HepG2 (cell line): Measurements from ENCODE around the gene CDK3. TPM values are rescaled to one million over a fixed set of nuclear protein-coding genes. Genes with fewer than 3 reads are reported as not detected.

Experiments
- POLR2AphosphoS2 ChIP-seq: IDR thresholded peaks from 2 replicates; pipeline ENCODE4 v1.6.1; 2011; ENCODE audit warnings: low read depth, low read length, improper control_type of control experiment
- SATB2 ChIP-seq: sonication (generic); formaldehyde crosslinking; IDR thresholded peaks from 2 replicates; pipeline ENCODE4 v1.5.0; 2020; ENCODE audit warnings: missing genetic modification reagents
- SP1 ChIP-seq, 2 experiments: fragments of 450-650 bp in 1 of 2; sonication (generic) in 1 of 2; formaldehyde crosslinking in 1 of 2; IDR thresholded peaks; 2 replicates each; pipeline versions ENCODE4 v1.4.0 to v1.6.1; 2016 to 2020; ENCODE audit warnings: missing genetic modification reagents in 1 of 2
- TEAD2 ChIP-seq: sonication (generic); formaldehyde crosslinking; IDR thresholded peaks from 2 replicates; pipeline ENCODE4 v1.9.0; 2021; ENCODE audit warnings: missing genetic modification reagents
- TOE1 ChIP-seq: sonication (generic); formaldehyde crosslinking; IDR thresholded peaks from 2 replicates; pipeline ENCODE4 v1.4.0; 2020; ENCODE audit warnings: mild to moderate bottlenecking, missing genetic modification reagents
- TOPORS ChIP-seq: sonication (generic); formaldehyde crosslinking; IDR thresholded peaks from 2 replicates; pipeline ENCODE4 v1.8.0; 2023; ENCODE audit warnings: mild to moderate bottlenecking, missing genetic modification reagents
- ZFP37 ChIP-seq: sonication (generic); formaldehyde crosslinking; IDR thresholded peaks from 2 replicates; pipeline ENCODE4 v1.4.0; 2020; ENCODE audit warnings: missing genetic modification reagents, borderline replicate concordance
- ZNF138 ChIP-seq: sonication (generic); formaldehyde crosslinking; IDR thresholded peaks from 2 replicates; pipeline ENCODE4 v1.5.0; 2020; ENCODE audit warnings: mild to moderate bottlenecking, low read depth, missing genetic modification reagents
- ZNF816 ChIP-seq: sonication (generic); formaldehyde crosslinking; IDR thresholded peaks from 2 replicates; pipeline ENCODE4 v1.8.0; 2022; ENCODE audit warnings: missing genetic modification reagents, mild to moderate bottlenecking, borderline replicate concordance
- ZSCAN30 ChIP-seq: sonication (generic); formaldehyde crosslinking; IDR thresholded peaks from 2 replicates; pipeline ENCODE4 v1.5.0; 2020; ENCODE audit warnings: mild to moderate bottlenecking, missing genetic modification reagents
- polyA plus RNA-seq, 8 experiments: library from polyadenylated mRNA; depleted of rRNA in 3 of 8; stranded (reverse) in 7 of 8; unstranded in 1 of 8; fragments of >200 nt; fragmentation: Illumina TruSeq in 4 of 8; extraction: Trizol in 4 of 8; gene quantifications; 2 replicates each; pipeline versions ENCODE4 v1.2.1 to v1.2.3, GENCODE V29; 2011 to 2016; ENCODE audit warnings: low read depth in 4 of 8, missing spikeins in 1 of 8, mixed read lengths in 1 of 8; ENCODE audit not compliant: insufficient read depth in 1 of 8
- total RNA-seq, 5 experiments: library from RNA; depleted of rRNA; stranded (reverse); fragments of >200 nt; fragmentation: Illumina TruSeq; extraction: Trizol; gene quantifications; 2 replicates each; pipeline ENCODE4 v1.2.3, GENCODE V29; 2016; ENCODE audit warnings: low read depth in 1 of 5
- TF ChIP-seq, protein P1 (sequence below): IDR thresholded peaks from 2 replicates; pipeline ENCODE4 v1.6.1; 2018; ENCODE audit warnings: missing genetic modification reagents, mild to moderate bottlenecking, missing compliant biosample characterization
- TF ChIP-seq, protein P2 (sequence below): sonication (generic); formaldehyde crosslinking; IDR thresholded peaks from 2 replicates; pipeline ENCODE4 v1.4.0; 2020; ENCODE audit warnings: missing genetic modification reagents, mild to moderate bottlenecking, borderline replicate concordance
- TF ChIP-seq, protein P3 (sequence below): sonication (generic); formaldehyde crosslinking; IDR thresholded peaks from 2 replicates; pipeline ENCODE4 v1.4.0; 2020; ENCODE audit warnings: mild to moderate bottlenecking, missing genetic modification reagents
- TF ChIP-seq, protein P4 (sequence below): sonication (generic); formaldehyde crosslinking; IDR thresholded peaks from 2 replicates; pipeline ENCODE4 v1.9.0; 2021; ENCODE audit warnings: missing genetic modification reagents, mild to moderate bottlenecking, borderline replicate concordance
- TF ChIP-seq, protein P5 (sequence below): IDR thresholded peaks from 2 replicates; pipeline ENCODE4 v1.6.1; 2012; ENCODE audit warnings: low read depth, low read length, improper control_type of control experiment

The CDK3 gene
- total and polyA plus RNA-seq, 2 of the 13 experiments (the other 11 are each of a cell fraction or from before 2014, with no cell fraction given), result 5.8 to 11.4 TPM

DNA sequence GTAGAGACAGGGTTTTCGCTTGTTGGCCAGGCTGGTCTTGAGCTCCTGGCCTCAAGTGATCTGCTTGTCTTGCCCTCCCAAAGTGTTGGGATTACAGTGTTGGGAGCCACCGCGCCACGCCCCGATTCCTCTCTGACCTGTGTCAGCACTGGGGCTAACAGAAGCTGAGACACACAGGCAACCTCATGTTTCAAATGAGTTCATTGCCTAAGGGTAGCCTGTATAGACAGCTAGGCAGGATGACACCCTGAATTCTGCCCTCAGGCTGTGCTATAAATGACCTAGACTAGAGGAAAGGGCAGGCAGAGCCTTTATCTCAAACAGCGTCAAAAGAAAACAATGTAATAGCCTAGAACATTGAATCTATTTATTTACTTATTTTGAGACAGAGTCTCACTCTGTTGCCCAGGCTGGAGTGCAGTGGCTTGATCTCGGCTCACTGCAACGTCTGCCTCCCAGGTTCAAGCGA, 2.3 kb upstream of the CDK3 start (continued):
- TF ChIP-seq, protein P1, sequence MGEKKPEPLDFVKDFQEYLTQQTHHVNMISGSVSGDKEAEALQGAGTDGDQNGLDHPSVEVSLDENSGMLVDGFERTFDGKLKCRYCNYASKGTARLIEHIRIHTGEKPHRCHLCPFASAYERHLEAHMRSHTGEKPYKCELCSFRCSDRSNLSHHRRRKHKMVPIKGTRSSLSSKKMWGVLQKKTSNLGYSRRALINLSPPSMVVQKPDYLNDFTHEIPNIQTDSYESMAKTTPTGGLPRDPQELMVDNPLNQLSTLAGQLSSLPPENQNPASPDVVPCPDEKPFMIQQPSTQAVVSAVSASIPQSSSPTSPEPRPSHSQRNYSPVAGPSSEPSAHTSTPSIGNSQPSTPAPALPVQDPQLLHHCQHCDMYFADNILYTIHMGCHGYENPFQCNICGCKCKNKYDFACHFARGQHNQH (CRISPR knock-in tag), result peak; percentile 46; the same call in 1 of the 2 replicates
- TF ChIP-seq SP1 (IDR thresholded peaks at IDR 0.05) (no peak), SP1 (CRISPR knock-in tag; IDR thresholded peaks at IDR 0.05) (no peak), SATB2 (CRISPR knock-in tag) (no peak), POLR2AphosphoS2 (no peak), TEAD2 (CRISPR knock-in tag) (no peak), ZSCAN30 (CRISPR knock-in tag) (no peak), TOE1 (CRISPR knock-in tag) (no peak), ZNF138 (CRISPR knock-in tag) (no peak), ZNF816 (CRISPR knock-in tag) (no peak), TOPORS (CRISPR knock-in tag) (no peak), ZFP37 (CRISPR knock-in tag) (no peak)
- TF ChIP-seq, protein P2, sequence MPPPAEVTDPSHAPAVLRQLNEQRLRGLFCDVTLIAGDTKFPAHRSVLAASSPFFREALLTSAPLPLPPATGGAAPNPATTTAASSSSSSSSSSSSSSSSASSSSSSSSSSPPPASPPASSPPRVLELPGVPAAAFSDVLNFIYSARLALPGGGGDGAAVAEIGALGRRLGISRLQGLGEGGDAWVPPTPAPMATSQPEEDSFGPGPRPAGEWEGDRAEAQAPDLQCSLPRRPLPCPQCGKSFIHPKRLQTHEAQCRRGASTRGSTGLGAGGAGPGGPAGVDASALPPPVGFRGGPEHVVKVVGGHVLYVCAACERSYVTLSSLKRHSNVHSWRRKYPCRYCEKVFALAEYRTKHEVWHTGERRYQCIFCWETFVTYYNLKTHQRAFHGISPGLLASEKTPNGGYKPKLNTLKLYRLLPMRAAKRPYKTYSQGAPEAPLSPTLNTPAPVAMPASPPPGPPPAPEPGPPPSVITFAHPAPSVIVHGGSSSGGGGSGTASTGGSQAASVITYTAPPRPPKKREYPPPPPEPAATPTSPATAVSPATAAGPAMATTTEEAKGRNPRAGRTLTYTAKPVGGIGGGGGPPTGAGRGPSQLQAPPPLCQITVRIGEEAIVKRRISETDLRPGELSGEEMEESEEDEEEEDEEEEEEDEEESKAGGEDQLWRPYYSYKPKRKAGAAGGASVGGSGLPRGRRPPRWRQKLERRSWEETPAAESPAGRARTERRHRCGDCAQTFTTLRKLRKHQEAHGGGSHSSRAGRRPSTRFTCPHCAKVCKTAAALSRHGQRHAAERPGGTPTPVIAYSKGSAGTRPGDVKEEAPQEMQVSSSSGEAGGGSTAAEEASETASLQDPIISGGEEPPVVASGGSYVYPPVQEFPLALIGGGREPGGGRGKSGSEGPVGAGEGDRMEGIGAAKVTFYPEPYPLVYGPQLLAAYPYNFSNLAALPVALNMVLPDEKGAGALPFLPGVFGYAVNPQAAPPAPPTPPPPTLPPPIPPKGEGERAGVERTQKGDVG, result no peak
- TF ChIP-seq, protein P3, sequence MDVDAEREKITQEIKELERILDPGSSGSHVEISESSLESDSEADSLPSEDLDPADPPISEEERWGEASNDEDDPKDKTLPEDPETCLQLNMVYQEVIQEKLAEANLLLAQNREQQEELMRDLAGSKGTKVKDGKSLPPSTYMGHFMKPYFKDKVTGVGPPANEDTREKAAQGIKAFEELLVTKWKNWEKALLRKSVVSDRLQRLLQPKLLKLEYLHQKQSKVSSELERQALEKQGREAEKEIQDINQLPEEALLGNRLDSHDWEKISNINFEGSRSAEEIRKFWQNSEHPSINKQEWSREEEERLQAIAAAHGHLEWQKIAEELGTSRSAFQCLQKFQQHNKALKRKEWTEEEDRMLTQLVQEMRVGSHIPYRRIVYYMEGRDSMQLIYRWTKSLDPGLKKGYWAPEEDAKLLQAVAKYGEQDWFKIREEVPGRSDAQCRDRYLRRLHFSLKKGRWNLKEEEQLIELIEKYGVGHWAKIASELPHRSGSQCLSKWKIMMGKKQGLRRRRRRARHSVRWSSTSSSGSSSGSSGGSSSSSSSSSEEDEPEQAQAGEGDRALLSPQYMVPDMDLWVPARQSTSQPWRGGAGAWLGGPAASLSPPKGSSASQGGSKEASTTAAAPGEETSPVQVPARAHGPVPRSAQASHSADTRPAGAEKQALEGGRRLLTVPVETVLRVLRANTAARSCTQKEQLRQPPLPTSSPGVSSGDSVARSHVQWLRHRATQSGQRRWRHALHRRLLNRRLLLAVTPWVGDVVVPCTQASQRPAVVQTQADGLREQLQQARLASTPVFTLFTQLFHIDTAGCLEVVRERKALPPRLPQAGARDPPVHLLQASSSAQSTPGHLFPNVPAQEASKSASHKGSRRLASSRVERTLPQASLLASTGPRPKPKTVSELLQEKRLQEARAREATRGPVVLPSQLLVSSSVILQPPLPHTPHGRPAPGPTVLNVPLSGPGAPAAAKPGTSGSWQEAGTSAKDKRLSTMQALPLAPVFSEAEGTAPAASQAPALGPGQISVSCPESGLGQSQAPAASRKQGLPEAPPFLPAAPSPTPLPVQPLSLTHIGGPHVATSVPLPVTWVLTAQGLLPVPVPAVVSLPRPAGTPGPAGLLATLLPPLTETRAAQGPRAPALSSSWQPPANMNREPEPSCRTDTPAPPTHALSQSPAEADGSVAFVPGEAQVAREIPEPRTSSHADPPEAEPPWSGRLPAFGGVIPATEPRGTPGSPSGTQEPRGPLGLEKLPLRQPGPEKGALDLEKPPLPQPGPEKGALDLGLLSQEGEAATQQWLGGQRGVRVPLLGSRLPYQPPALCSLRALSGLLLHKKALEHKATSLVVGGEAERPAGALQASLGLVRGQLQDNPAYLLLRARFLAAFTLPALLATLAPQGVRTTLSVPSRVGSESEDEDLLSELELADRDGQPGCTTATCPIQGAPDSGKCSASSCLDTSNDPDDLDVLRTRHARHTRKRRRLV (CRISPR knock-in tag), result no peak
- TF ChIP-seq, protein P4, sequence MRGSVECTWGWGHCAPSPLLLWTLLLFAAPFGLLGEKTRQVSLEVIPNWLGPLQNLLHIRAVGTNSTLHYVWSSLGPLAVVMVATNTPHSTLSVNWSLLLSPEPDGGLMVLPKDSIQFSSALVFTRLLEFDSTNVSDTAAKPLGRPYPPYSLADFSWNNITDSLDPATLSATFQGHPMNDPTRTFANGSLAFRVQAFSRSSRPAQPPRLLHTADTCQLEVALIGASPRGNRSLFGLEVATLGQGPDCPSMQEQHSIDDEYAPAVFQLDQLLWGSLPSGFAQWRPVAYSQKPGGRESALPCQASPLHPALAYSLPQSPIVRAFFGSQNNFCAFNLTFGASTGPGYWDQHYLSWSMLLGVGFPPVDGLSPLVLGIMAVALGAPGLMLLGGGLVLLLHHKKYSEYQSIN, result no peak
- TF ChIP-seq, protein P5, sequence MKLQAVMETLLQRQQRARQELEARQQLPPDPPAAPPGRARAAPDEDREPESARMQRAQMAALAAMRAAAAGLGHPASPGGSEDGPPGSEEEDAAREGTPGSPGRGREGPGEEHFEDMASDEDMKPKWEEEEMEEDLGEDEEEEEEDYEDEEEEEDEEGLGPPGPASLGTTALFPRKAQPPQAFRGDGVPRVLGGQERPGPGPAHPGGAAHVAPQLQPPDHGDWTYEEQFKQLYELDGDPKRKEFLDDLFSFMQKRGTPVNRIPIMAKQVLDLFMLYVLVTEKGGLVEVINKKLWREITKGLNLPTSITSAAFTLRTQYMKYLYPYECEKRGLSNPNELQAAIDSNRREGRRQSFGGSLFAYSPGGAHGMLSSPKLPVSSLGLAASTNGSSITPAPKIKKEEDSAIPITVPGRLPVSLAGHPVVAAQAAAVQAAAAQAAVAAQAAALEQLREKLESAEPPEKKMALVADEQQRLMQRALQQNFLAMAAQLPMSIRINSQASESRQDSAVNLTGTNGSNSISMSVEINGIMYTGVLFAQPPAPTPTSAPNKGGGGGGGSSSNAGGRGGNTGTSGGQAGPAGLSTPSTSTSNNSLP, result peak; percentile 67; the same call in 1 of the 2 replicates
